SU-DHL-6 (cell line): ENCODE data around the gene EIF2S1.

Experiments used
- H2AFZ ChIP-seq: fragments of 200-600 bp; sonication (generic); 2 replicates; pipeline ENCODE4 v1.6.1; 2014; ENCODE audit warnings: low read depth, mild to moderate bottlenecking, moderate library complexity, mixed read lengths, antibody characterized with exemption, low read length; ENCODE audit not compliant: severe bottlenecking
- H3F3A ChIP-seq: fragments of 200-600 bp; shearing (Covaris generic); 2 replicates; pipeline ENCODE4 v1.6.0; 2016; ENCODE audit warnings: antibody characterized with exemption, mild to moderate bottlenecking; ENCODE audit not compliant: insufficient read depth
- H3K27ac ChIP-seq: fragments of 200-600 bp; sonication (generic); 2 replicates; pipeline ENCODE4 v1.5.1; 2016; ENCODE audit warnings: low read depth, mild to moderate bottlenecking, low read length, moderate library complexity, mixed read lengths
- H3K27me3 ChIP-seq: fragments of 200-600 bp; sonication (generic), shearing (Covaris generic); 2 replicates; pipeline ENCODE4 v1.6.0; 2014; ENCODE audit warnings: mild to moderate bottlenecking, low read length
- H3K36me3 ChIP-seq: fragments of 200-600 bp; sonication (generic); 2 replicates; pipeline ENCODE4 v1.6.1; 2014; ENCODE audit warnings: mild to moderate bottlenecking, low read length, mixed read lengths
- H3K4me2 ChIP-seq: fragments of 300-600, 200-600 bp; shearing (Covaris generic), sonication (generic); 2 replicates; pipeline ENCODE4 v1.6.0; 2014; ENCODE audit warnings: low read length, low read depth, mild to moderate bottlenecking; ENCODE audit not compliant: poor library complexity, severe bottlenecking
- H3K4me3 ChIP-seq: fragments of 200-600 bp; sonication (generic); 2 replicates; pipeline ENCODE4 v1.5.1; 2014; ENCODE audit warnings: antibody characterized with exemption, low read length, mild to moderate bottlenecking, mixed read lengths; ENCODE audit not compliant: insufficient read depth, poor library complexity, severe bottlenecking
- H3K79me2 ChIP-seq: fragments of 200-600 bp; sonication (generic); 2 replicates; pipeline ENCODE4 v1.6.1; 2014; ENCODE audit warnings: mild to moderate bottlenecking, low read length, moderate library complexity; ENCODE audit not compliant: insufficient read depth
- H3K9ac ChIP-seq: fragments of 200-600 bp; sonication (generic); 2 replicates; pipeline ENCODE4 v1.7.0; 2014; ENCODE audit warnings: mild to moderate bottlenecking, low read length
- H3K9me2 ChIP-seq: fragments of 200-600 bp; sonication (generic); replicated peaks from 2 replicates; pipeline ENCODE4 v1.6.1; 2014; ENCODE audit warnings: low read length; ENCODE audit not compliant: insufficient read depth
- H3K9me3 ChIP-seq: fragments of 200-600 bp; sonication (generic); 2 replicates; pipeline ENCODE4 v1.6.1; 2014; ENCODE audit warnings: low read length, mixed read lengths; ENCODE audit not compliant: insufficient read depth
- H4K20me1 ChIP-seq: fragments of 200-600 bp; sonication (generic); 2 replicates; pipeline ENCODE4 v1.6.1; 2014; ENCODE audit warnings: low read depth, mild to moderate bottlenecking, antibody characterized with exemption, low read length, moderate library complexity, mixed read lengths
- EZH2phosphoT487 ChIP-seq: fragments of 200-600 bp; sonication (generic), shearing (Covaris generic); conservative IDR thresholded peaks from 2 replicates; pipeline ENCODE4 v1.6.1; 2018; ENCODE audit warnings: mild to moderate bottlenecking, antibody characterized with exemption, low read length, moderate library complexity, mixed read lengths
- TF ChIP-seq, protein P1 (sequence below): fragments of 200-600 bp; sonication (generic); IDR thresholded peaks from one replicate; pipeline ENCODE4 v1.5.1; 2017; ENCODE audit warnings: antibody characterized with exemption, mild to moderate bottlenecking, low read length, moderate library complexity; ENCODE audit not compliant: insufficient read depth, poor library complexity, severe bottlenecking

Gene EIF2S1

DNA sequence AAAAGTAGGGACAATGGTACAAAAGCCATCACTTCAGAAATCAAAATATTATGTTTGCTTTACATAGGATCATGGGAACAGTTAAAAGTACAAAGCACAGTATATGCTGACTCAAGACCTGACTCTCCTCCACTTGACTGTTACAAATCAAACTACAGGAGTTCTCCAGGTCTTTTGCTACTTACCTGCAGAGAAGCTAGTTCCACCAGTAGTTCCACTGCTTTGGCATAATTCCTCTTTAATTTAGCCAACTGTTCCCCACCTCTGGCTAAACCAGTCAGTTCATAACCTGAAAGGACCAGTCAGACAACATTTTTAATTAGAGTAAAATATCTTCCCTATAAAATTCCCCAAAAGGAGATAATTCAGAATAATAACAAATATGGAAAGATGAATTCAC, 14.5 kb upstream of the EIF2S1 start:
- Histone ChIP-seq H3F3A (no peaks in the 10 kb centered on the region), H3K36me3 (no peaks in the 10 kb centered on the region), H3K9me3 (no peaks in the 10 kb centered on the region), H3K4me3 (no peak overlapping the region), H3K9ac (no peak overlapping the region), H3K79me2 (no peaks in the 10 kb centered on the region), H4K20me1 (no peaks in the 10 kb centered on the region), H3K9me2 (no peaks in the 10 kb centered on the region), H3K4me2 (no peak overlapping the region), H3K27me3 (no peaks in the 10 kb centered on the region), H3K27ac (no peak overlapping the region), H2AFZ (no peak overlapping the region)
- TF ChIP-seq, protein P1, sequence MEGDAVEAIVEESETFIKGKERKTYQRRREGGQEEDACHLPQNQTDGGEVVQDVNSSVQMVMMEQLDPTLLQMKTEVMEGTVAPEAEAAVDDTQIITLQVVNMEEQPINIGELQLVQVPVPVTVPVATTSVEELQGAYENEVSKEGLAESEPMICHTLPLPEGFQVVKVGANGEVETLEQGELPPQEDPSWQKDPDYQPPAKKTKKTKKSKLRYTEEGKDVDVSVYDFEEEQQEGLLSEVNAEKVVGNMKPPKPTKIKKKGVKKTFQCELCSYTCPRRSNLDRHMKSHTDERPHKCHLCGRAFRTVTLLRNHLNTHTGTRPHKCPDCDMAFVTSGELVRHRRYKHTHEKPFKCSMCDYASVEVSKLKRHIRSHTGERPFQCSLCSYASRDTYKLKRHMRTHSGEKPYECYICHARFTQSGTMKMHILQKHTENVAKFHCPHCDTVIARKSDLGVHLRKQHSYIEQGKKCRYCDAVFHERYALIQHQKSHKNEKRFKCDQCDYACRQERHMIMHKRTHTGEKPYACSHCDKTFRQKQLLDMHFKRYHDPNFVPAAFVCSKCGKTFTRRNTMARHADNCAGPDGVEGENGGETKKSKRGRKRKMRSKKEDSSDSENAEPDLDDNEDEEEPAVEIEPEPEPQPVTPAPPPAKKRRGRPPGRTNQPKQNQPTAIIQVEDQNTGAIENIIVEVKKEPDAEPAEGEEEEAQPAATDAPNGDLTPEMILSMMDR, result no peak
- no peak for TF ChIP-seq EZH2phosphoT487

DNA sequence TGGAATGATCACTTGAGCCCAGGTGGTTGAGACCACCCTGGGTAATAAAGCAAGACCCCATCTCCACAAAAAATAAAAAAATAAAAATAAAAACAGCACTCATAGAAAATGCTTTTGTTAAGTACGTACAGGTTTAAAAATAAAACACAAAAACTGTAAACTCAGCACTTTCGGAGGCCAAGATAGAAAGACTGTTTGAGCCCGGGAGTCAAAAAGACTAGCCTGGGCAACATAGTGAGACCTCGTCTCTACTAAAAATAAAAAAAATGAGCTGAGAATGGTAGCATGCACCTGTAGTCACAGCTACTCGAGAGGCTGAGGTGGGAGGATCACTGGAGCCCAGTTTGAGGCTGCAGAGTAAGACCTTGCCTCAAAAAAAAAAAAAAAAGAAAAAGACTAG, 8.1 kb upstream of the EIF2S1 start:
- H3K9ac ChIP-seq, result no peak overlapping the region
- no peaks in the 10 kb centered on the region for H4K20me1 ChIP-seq
- H3K36me3 ChIP-seq, result no peaks in the 10 kb centered on the region
- H3K27ac ChIP-seq, result no peak overlapping the region
- H3K9me3 ChIP-seq, result no peaks in the 10 kb centered on the region
- H3K9me2 ChIP-seq, result no peaks in the 10 kb centered on the region
- H2AFZ ChIP-seq, result no peak overlapping the region
- H3F3A ChIP-seq, result no peaks in the 10 kb centered on the region
- TF ChIP-seq, protein P1, result no peak
- TF ChIP-seq EZH2phosphoT487, result no peak
- H3K4me2 ChIP-seq, result no peak overlapping the region
- peaks cover 6% of the 10 kb centered on the region; the same call in 1 of the 2 replicates for H3K79me2 ChIP-seq
- H3K4me3 ChIP-seq, result no peak overlapping the region
- no peaks in the 10 kb centered on the region for H3K27me3 ChIP-seq

DNA sequence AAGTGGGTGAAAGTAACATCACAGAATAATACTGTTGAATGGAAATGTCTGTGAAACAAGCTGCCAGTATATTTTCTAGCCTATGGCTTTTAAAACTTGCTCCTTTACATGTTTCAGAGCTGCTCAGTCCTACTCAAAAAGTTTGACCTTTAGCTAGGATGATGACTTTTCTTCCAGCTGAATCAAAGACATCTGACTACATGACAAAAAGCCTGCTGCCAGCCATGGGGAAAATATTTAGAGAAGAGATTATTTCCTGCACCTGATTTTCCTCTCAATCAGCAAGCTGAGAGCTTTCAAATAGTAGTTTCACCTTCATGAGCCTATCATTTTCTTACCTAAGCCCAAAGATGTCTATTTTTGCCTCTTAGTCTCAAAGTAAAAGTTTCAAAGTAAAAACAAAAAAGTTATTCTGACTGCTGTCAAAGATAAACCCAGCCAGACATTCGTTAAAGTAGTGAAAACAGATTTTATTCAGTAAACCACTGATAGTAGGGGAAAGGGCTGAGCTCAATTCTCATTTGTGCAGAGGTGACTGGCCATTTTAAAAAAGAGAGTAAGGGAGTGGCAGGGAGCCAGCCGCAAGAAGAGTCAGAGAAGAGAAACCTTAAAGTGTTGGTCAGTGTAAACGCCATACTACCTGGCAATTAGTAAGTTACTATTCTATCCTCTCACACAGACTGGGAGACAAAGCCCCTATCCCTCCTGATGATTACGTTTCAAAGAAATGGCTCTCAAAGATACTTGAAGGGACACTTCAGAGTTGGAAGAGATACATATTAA, 2.8 kb upstream of the EIF2S1 start:
- Histone ChIP-seq H3K27ac (no peak overlapping the region), H3K36me3 (no peaks in the 10 kb centered on the region), H3K27me3 (no peaks in the 10 kb centered on the region), H3K9me3 (no peaks in the 10 kb centered on the region), H4K20me1 (peaks cover 9% of the 10 kb centered on the region; the same call in 1 of the 2 replicates), H3K4me3 (no peak overlapping the region), H3K4me2 (peak overlapping the region; percentile 83), H2AFZ (no peak overlapping the region), H3K9me2 (no peaks in the 10 kb centered on the region), H3K9ac (no peak overlapping the region), H3F3A (no peaks in the 10 kb centered on the region), H3K79me2 (peaks cover 41% of the 10 kb centered on the region)
- TF ChIP-seq, protein P1, result no peak
- no peak for TF ChIP-seq EZH2phosphoT487
